Peyer's patch (tissue), 4 donors: Measurements from ENCODE around the gene MECP2.

Source experiments
- CTCF ChIP-seq, 6 experiments: fragments of 450-650 bp in 4 of 6; fragments of 200-600 bp in 2 of 6; sonication (generic) in 1 of 6; IDR thresholded peaks; one replicate each; pipeline ENCODE4 v1.5.1; 2017 to 2019; ENCODE audit warnings: antibody characterized with exemption in 6 of 6, mild to moderate bottlenecking in 3 of 6, moderate library complexity in 1 of 6
- POLR2A ChIP-seq, 2 donors: fragments of 450-650 bp; IDR thresholded peaks; one replicate each; pipeline ENCODE4 v1.5.1; 2017; ENCODE audit warnings: antibody characterized with exemption in 2 of 2, mild to moderate bottlenecking in 2 of 2, moderate library complexity in 2 of 2

DNA sequence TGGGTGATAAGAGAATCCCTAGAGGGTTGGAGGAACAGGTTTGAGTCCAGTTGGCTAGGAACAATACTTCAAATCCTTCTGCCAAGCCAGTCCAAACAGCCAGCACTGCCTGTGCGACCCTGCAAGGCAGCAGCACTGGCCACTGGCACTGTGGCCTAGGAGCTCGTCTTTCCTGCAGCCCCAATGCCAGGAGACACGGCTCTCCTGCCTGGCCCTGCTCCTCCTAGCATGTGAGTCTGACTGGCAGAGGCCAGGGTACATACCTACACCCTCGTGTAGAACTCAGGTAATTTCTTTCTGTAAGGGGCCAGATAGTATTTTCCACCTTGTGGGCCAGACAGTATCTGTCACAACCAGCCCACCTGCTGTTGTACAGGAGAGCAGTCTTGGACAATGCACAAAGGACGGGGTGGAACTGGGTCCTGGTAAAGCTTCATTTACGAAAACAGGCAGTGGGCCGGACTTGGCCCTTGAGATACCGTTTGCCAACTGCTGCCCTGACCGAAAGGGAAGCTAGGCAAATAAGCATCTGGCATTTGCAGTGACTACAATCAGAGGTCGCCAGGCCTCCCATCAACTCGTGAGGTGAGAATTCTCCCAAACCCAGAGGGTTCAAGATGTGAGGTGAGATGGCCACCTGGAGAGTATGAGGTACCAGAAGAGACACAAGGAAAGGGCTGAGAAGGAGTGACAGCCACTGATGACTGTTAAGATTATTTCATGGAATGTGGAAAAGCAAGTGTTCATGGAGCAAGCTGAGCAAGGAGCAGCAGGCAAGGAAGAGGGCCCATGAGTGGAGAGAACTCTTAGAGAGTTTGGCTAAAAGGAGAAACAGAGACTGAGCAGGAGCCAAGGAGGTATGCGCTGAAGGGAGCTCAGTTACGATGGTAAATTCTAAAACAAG is 48.1 kb downstream of the MECP2 start:
- TF ChIP-seq CTCF (IDR thresholded peaks at IDR 0.05) (no peak), POLR2A (IDR thresholded peaks at IDR 0.05) (no peak)
